OCI-LY1 (cell line): Measurements from ENCODE around the gene CCDC88B.

Experiments
- EZH2 ChIP-seq: fragments of 200-600 bp; sonication (generic), shearing (Covaris generic); IDR thresholded peaks from 2 replicates; pipeline ENCODE4 v1.8.0; 2017; ENCODE audit warnings: borderline replicate concordance, mixed run types, mild to moderate bottlenecking, antibody characterized with exemption, low read length, moderate library complexity, mixed read lengths
- TF ChIP-seq, protein P1 (sequence below): fragments of 200-600 bp; sonication (generic), shearing (Covaris generic); IDR thresholded peaks from 2 replicates; pipeline ENCODE4 v1.5.1; 2017; ENCODE audit warnings: mild to moderate bottlenecking, antibody characterized with exemption, low read length, moderate library complexity, mixed read lengths

GRCh38 chr11:64314146-64314804 lies 25.7 kb upstream of the CCDC88B start:
- TF ChIP-seq, protein P1, sequence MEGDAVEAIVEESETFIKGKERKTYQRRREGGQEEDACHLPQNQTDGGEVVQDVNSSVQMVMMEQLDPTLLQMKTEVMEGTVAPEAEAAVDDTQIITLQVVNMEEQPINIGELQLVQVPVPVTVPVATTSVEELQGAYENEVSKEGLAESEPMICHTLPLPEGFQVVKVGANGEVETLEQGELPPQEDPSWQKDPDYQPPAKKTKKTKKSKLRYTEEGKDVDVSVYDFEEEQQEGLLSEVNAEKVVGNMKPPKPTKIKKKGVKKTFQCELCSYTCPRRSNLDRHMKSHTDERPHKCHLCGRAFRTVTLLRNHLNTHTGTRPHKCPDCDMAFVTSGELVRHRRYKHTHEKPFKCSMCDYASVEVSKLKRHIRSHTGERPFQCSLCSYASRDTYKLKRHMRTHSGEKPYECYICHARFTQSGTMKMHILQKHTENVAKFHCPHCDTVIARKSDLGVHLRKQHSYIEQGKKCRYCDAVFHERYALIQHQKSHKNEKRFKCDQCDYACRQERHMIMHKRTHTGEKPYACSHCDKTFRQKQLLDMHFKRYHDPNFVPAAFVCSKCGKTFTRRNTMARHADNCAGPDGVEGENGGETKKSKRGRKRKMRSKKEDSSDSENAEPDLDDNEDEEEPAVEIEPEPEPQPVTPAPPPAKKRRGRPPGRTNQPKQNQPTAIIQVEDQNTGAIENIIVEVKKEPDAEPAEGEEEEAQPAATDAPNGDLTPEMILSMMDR = no peak
- no peak for TF ChIP-seq EZH2
